ENCODE measurements around the gene OR1J4. TPM values are rescaled to one million over a fixed set of nuclear protein-coding genes. Genes with fewer than 3 reads are reported as not detected.

The OR1J4 gene
- polyA plus RNA-seq, 1 donor (not counting 4 experiments of a cell fraction or from before 2014, with no cell fraction given): not detected

GRCh38 chr9:122475717-122476116 is 43.2 kb upstream of the OR1J4 start:
- dilution Hi-C loops (cut with MboI; ENCODE audit: extremely low pct_ligation_motif_present, low sequenced_read_pairs): no loop called here
- Histone ChIP-seq H4K20me1 (ENCODE audit: control insufficient read depth, extremely low read depth, insufficient read depth, low read length) (no peaks in the 10 kb centered on the region), H3K79me2 (ENCODE audit: control insufficient read depth, insufficient read depth, low read length) (no peaks in the 10 kb centered on the region), H2AFZ (ENCODE audit: control insufficient read depth, low read length) (no peak overlapping the region), H3K4me1 (ENCODE audit: control insufficient read depth, extremely low read depth, insufficient read depth, low read length) (no peaks in the 10 kb centered on the region), H3K4me3 (ENCODE audit: control insufficient read depth in 2 of 3, extremely low read depth in 1 of 3, insufficient read depth in 2 of 3, low read depth in 1 of 3, low read length in 3 of 3) (no peak overlapping the region), H3K9me3 (ENCODE audit: control insufficient read depth, low read depth, low read length) (no peaks in the 10 kb centered on the region), H3K36me3 (ENCODE audit: control insufficient read depth in 2 of 2, extremely low read depth in 1 of 2, insufficient read depth in 2 of 2, low read length in 2 of 2) (no peaks in the 10 kb centered on the region), H3K9ac (ENCODE audit: control insufficient read depth, extremely low read depth, insufficient read depth, low read length) (no peak overlapping the region), H3K4me2 (ENCODE audit: control insufficient read depth, extremely low read depth, insufficient read depth, low read depth, low read length) (no peak overlapping the region), H3K9me1 (ENCODE audit: control insufficient read depth, extremely low read depth, insufficient read depth, low read length) (no peaks in the 10 kb centered on the region), H3K27ac (ENCODE audit: control insufficient read depth, insufficient read depth, low read length) (no peak overlapping the region), H3K27me3 (ENCODE audit: control insufficient read depth, extremely low read depth, insufficient read depth, low read length) (peaks cover 2% of the 10 kb centered on the region)
- DNase-seq (ENCODE audit: low read depth, low spot score) (no peak), FAIRE-seq (no peak)
- TF ChIP-seq, protein P1, sequence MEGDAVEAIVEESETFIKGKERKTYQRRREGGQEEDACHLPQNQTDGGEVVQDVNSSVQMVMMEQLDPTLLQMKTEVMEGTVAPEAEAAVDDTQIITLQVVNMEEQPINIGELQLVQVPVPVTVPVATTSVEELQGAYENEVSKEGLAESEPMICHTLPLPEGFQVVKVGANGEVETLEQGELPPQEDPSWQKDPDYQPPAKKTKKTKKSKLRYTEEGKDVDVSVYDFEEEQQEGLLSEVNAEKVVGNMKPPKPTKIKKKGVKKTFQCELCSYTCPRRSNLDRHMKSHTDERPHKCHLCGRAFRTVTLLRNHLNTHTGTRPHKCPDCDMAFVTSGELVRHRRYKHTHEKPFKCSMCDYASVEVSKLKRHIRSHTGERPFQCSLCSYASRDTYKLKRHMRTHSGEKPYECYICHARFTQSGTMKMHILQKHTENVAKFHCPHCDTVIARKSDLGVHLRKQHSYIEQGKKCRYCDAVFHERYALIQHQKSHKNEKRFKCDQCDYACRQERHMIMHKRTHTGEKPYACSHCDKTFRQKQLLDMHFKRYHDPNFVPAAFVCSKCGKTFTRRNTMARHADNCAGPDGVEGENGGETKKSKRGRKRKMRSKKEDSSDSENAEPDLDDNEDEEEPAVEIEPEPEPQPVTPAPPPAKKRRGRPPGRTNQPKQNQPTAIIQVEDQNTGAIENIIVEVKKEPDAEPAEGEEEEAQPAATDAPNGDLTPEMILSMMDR (optimal IDR thresholded peaks at IDR 0.05 in 1 of 3, IDR thresholded peaks at IDR 0.05 in 1 of 3, conservative IDR thresholded peaks at IDR 0.05 in 1 of 3; ENCODE audit: extremely low read depth in 1 of 3, insufficient read depth in 2 of 3, low read length in 3 of 3): no peak
- no peak for TF ChIP-seq EZH2 (IDR thresholded peaks at IDR 0.05; ENCODE audit: low read length)

- Histone ChIP-seq H3K27ac (ENCODE audit: control insufficient read depth, insufficient read depth, low read length) (no peak overlapping the region), H3K4me2 (ENCODE audit: control insufficient read depth, extremely low read depth, insufficient read depth, low read depth, low read length) (no peak overlapping the region), H3K79me2 (ENCODE audit: control insufficient read depth, insufficient read depth, low read length) (no peaks in the 10 kb centered on the region), H3K9me3 (ENCODE audit: control insufficient read depth, low read depth, low read length) (no peaks in the 10 kb centered on the region), H3K4me1 (ENCODE audit: control insufficient read depth, extremely low read depth, insufficient read depth, low read length) (no peaks in the 10 kb centered on the region), H4K20me1 (ENCODE audit: control insufficient read depth, extremely low read depth, insufficient read depth, low read length) (no peaks in the 10 kb centered on the region), H3K9ac (ENCODE audit: control insufficient read depth, extremely low read depth, insufficient read depth, low read length) (no peak overlapping the region), H3K9me1 (ENCODE audit: control insufficient read depth, extremely low read depth, insufficient read depth, low read length) (no peaks in the 10 kb centered on the region), H3K27me3 (ENCODE audit: control insufficient read depth, extremely low read depth, insufficient read depth, low read length) (peaks cover 2% of the 10 kb centered on the region), H2AFZ (ENCODE audit: control insufficient read depth, low read length) (no peak overlapping the region), H3K36me3 (ENCODE audit: control insufficient read depth in 2 of 2, extremely low read depth in 1 of 2, insufficient read depth in 2 of 2, low read length in 2 of 2) (no peaks in the 10 kb centered on the region), H3K4me3 (ENCODE audit: control insufficient read depth in 2 of 3, extremely low read depth in 1 of 3, insufficient read depth in 2 of 3, low read depth in 1 of 3, low read length in 3 of 3) (no peak overlapping the region)
- no peak for FAIRE-seq
- DNase-seq (ENCODE audit: low read depth, low spot score): no peak
- dilution Hi-C loops (cut with MboI; ENCODE audit: extremely low pct_ligation_motif_present, low sequenced_read_pairs): no loop called here
- TF ChIP-seq, protein P1 (optimal IDR thresholded peaks at IDR 0.05 in 1 of 3, IDR thresholded peaks at IDR 0.05 in 1 of 3, conservative IDR thresholded peaks at IDR 0.05 in 1 of 3; ENCODE audit: extremely low read depth in 1 of 3, insufficient read depth in 2 of 3, low read length in 3 of 3): no peak
- TF ChIP-seq EZH2 (IDR thresholded peaks at IDR 0.05; ENCODE audit: low read length): no peak
Measured at GRCh38 chr9:122477346-122477745, 41.6 kb upstream of the OR1J4 start.

All from keratinocyte (primary cell).